HEK293T (cell line): Measurements from ENCODE around the gene PRDM15.

Experiments used
- ARNT ChIP-seq: fragments of 450-650 bp; IDR thresholded peaks from 2 replicates; pipeline ENCODE4 v1.6.1; 2017; ENCODE audit warnings: mild to moderate bottlenecking
- CTBP1 ChIP-seq: fragments of 450-650 bp; IDR thresholded peaks from 2 replicates; pipeline ENCODE4 v1.6.1; 2016; ENCODE audit warnings: borderline replicate concordance
- ELF4 ChIP-seq: fragments of 450-650 bp; IDR thresholded peaks from 2 replicates; pipeline ENCODE4 v1.6.1; 2017; ENCODE audit warnings: antibody characterized with exemption
- FOXA1 ChIP-seq: fragments of 450-650 bp; IDR thresholded peaks from 2 replicates; pipeline ENCODE4 v1.6.1; 2016; ENCODE audit warnings: mild to moderate bottlenecking
- FOXM1 ChIP-seq: fragments of 450-650 bp; IDR thresholded peaks from 2 replicates; pipeline ENCODE4 v1.6.1; 2017; ENCODE audit warnings: mild to moderate bottlenecking, borderline replicate concordance
- L3MBTL2 ChIP-seq: fragments of 450-650 bp; conservative IDR thresholded peaks from 2 replicates; pipeline ENCODE4 v1.6.1; 2016; ENCODE audit warnings: mild to moderate bottlenecking
- NFRKB ChIP-seq: fragments of 450-650 bp; IDR thresholded peaks from 2 replicates; pipeline ENCODE4 v1.6.1; 2016; ENCODE audit warnings: mild to moderate bottlenecking, moderate library complexity
- SP1 ChIP-seq: fragments of 450-650 bp; IDR thresholded peaks from 2 replicates; pipeline ENCODE4 v1.6.1; 2017
- SUZ12 ChIP-seq: fragments of 450-650 bp; IDR thresholded peaks from 2 replicates; pipeline ENCODE4 v1.6.1; 2016; ENCODE audit warnings: mild to moderate bottlenecking
- TARDBP ChIP-seq: fragments of 450-650 bp; IDR thresholded peaks from 2 replicates; pipeline ENCODE4 v1.6.1; 2016
- ZNF384 ChIP-seq: fragments of 450-650 bp; IDR thresholded peaks from 2 replicates; pipeline ENCODE4 v1.6.1; 2016
- TF ChIP-seq, protein P1 (sequence below): fragments of 450-650 bp; IDR thresholded peaks from 2 replicates; pipeline ENCODE4 v1.6.1; 2016

DNA sequence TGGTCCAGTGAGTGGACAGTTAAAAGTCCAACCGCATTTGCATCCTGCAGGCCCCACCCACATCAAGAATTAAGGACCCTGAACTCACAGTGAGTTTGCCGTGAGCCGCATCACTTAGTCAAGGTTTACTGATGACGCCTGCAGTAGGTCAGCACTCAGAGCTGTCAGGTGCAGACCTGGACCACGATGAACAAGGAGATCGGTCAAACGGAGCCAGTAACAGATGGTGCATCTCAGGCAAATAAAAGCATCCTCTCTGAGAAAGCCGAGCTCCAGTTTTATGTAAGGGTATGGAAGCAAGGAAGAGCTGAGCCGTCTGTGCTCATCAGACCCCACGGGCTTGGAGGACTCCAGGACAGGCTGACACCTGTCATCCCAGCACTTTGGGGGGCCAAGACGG lies 4.5 kb downstream of the PRDM15 start:
- TF ChIP-seq ZNF384 (no peak), CTBP1 (no peak), ELF4 (no peak), SP1 (no peak), FOXA1 (no peak), FOXM1 (no peak), L3MBTL2 (no peak), NFRKB (no peak), SUZ12 (no peak), TARDBP (no peak), ARNT (no peak)
- TF ChIP-seq, protein P1, sequence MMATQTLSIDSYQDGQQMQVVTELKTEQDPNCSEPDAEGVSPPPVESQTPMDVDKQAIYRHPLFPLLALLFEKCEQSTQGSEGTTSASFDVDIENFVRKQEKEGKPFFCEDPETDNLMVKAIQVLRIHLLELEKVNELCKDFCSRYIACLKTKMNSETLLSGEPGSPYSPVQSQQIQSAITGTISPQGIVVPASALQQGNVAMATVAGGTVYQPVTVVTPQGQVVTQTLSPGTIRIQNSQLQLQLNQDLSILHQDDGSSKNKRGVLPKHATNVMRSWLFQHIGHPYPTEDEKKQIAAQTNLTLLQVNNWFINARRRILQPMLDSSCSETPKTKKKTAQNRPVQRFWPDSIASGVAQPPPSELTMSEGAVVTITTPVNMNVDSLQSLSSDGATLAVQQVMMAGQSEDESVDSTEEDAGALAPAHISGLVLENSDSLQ = no peak
